GM19035 (cell line): Measurements from ENCODE around the gene VHLL.

Source experiments
- ATAC-seq: cut with Tn5 transposase; IDR thresholded peaks from one replicate; pipeline ENCODE4 v1.9.1; 2021; ENCODE audit not compliant: unreplicated experiment

VHLL gene

DNA sequence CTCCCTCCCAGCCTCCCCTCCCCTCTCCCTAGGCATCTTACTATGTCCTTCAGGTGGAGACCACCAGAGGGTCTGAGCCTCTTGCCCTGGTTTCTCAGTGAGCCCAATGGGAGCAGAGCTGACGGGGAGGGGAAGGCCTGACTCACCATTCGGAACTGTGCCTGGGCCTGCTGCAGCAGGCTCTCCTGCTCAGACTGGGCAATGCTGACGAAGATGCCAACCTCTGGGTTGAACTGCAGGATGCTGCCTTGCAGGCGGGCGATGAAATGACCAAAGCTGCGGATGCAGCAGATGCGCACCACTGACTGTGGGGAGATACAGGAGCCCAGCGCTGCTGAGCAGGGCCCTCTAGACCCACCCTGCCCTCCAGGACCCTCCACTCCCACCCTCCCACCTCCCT, 40.2 kb downstream of the VHLL start:
- ATAC-seq: no peak

DNA sequence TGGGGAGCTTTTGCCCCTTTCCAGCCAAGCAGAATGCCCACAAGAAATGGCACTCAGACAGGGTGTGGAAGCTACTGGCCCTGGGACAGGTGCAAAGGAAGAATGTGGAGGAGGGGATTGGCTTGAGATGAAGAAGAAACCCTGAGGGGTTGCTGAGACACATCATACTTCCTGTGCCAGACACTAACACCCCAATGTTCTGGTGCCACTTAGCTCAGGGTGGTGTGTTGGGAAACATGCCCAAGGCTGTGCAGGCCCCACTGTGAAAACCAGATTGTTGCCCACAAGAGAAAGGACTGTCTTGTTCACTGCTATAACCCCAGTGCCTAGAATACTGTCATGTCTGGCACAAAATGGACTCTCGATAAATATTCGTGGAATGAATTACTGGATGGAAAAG, 41.4 kb downstream of the VHLL start:
- ATAC-seq: no peak

DNA sequence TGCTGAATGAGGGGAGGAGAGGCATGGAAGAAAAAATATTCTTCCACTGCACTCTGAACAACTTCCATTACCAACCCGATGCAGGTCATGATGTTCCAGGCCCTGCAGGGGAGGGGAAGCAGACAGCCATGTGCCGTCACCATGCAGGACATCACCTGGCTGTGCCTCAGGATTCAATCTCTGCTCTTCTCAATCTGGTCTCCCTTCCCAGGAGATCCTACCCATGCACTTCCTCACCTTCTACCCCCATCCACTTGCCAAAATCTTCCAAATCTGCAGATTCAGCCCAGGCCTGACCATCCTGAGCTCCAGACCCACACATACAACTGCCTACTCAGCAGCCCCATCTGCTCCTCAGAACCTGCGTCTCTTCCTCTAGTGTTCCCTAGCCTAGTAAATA, 45.5 kb downstream of the VHLL start:
- no peak for ATAC-seq

DNA sequence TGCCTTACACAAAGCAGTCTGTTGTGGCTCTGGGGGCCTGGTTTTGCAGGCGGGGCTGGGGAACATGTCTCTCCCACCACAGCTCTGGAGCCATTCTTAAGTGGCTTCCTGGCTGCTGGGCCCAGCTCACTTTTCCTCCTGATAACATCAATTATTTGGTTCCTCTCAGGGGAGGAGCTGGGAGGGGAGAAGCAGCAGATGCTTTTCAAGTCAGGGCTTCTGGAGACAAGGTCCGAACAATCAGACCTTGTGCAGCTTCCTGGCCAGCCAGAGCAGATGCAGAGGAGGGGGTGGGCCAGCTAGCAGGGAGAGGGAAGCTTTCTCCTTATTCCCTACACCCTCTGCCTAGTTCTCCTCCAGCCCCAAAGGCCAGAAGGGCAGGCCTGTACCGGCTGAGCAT, 47.6 kb downstream of the VHLL start:
- ATAC-seq: no peak

- no peak for ATAC-seq
Measured at GRCh38 chr1:156249593-156249992, 49.5 kb downstream of the VHLL start.
